Colonic mucosa (tissue), 4 donors: ENCODE data around the gene SMIM45.

Source experiments
- DNase-seq: peaks from one replicate; pipeline ENCODE4 v3.0.0-alpha.2; 2020
- H3K27ac ChIP-seq: fragments of 200-600 bp; one replicate; pipeline ENCODE4 v1.8.0; 2021
- H3K27me3 ChIP-seq: fragments of 200-600 bp; one replicate; pipeline ENCODE4 v1.8.0; 2021
- H3K36me3 ChIP-seq: fragments of 200-600 bp; one replicate; pipeline ENCODE4 v1.8.0; 2021
- H3K4me1 ChIP-seq: fragments of 200-600 bp; one replicate; pipeline ENCODE4 v1.8.0; 2021; ENCODE audit warnings: mild to moderate bottlenecking
- H3K4me3 ChIP-seq: fragments of 200-600 bp; one replicate; pipeline ENCODE4 v1.8.0; 2021
- H3K9ac ChIP-seq, 2 donors: one replicate each; pipeline ENCODE4 v1.7.0; 2013; ENCODE audit warnings: control low read depth in 2 of 2, low read depth in 2 of 2, low read length in 2 of 2
- H3K9me3 ChIP-seq: fragments of 200-600 bp; one replicate; pipeline ENCODE4 v1.8.0; 2021
- intact Hi-C: fragments of 100-400 bp; cut with DNase I; formaldehyde crosslinking; loops from one replicate; pipeline ENCODE4 v1.14.1; 2022
- TF ChIP-seq, protein P1 (sequence below): fragments of 200-600 bp; IDR thresholded peaks from one replicate; pipeline ENCODE4 v1.8.0; 2022; ENCODE audit warnings: antibody characterized with exemption, mild to moderate bottlenecking
- donor health status: healthy.
- donor health status: DM: no; HTN: no; CAD: no.
- donor health status: DM: no; HTN: no; CAD: no.

The SMIM45 gene

DNA sequence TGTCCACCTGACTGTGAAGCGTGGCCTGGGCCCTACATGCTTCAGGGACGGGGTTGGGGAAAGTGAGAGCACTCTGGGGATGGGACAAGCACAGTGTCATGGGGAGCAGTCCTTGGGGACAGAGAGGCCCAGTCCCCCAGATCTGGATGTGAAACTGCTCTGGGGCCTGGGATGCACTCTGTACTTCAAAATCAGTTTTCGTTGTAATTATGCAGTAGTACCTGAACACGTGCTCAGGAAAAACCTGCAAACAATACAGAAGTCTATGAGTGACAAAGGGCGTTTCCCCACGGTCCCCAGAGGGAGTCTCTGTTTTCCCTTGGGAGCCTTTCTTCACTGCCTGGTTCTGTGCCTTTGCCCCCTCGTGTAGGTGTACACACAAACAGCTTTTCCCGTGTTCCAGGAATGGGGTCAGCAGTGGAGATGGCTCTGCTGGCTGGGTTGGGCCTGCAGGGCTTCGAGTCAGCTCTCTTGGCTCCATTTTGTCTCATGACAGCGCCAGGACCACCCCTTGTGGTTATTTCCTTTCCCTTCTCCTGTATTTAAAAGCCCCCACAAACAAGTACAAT lies 20.2 kb upstream of the SMIM45 start:
- Histone ChIP-seq H3K36me3 (no peaks in the 10 kb centered on the region), H3K27ac (no peak overlapping the region), H3K4me3 (no peak overlapping the region), H3K9me3 (no peaks in the 10 kb centered on the region), H3K27me3 (no peaks in the 10 kb centered on the region), H3K9ac (no peak overlapping the region), H3K4me1 (no peaks in the 10 kb centered on the region)
- intact Hi-C loops, result no loop called here
- TF ChIP-seq, protein P1, sequence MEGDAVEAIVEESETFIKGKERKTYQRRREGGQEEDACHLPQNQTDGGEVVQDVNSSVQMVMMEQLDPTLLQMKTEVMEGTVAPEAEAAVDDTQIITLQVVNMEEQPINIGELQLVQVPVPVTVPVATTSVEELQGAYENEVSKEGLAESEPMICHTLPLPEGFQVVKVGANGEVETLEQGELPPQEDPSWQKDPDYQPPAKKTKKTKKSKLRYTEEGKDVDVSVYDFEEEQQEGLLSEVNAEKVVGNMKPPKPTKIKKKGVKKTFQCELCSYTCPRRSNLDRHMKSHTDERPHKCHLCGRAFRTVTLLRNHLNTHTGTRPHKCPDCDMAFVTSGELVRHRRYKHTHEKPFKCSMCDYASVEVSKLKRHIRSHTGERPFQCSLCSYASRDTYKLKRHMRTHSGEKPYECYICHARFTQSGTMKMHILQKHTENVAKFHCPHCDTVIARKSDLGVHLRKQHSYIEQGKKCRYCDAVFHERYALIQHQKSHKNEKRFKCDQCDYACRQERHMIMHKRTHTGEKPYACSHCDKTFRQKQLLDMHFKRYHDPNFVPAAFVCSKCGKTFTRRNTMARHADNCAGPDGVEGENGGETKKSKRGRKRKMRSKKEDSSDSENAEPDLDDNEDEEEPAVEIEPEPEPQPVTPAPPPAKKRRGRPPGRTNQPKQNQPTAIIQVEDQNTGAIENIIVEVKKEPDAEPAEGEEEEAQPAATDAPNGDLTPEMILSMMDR, result no peak
- no peak for DNase-seq

DNA sequence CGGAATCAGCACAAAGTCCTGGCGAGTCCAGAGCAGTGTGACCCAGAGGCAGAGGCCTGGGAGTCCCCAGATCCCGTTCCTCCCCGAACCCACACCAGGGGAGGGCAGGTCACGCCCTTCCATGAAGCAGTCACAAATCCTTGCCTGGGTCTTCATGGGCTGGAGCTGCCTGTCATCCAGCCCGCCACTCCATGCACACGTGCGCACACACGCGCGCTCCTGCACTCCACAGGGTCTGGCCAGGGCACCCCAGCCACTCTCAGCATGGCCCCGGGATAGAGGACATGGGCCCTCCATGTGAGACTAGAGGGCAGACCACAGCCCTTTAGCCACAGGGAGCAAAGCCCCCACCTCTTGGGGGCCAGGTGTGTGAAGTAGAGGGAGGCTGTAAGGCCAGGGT lies 19.6 kb upstream of the SMIM45 start:
- no peak overlapping the region for H3K4me3 ChIP-seq
- DNase-seq, result no peak
- intact Hi-C loops, result no loop called here
- no peaks in the 10 kb centered on the region for H3K27me3 ChIP-seq
- H3K36me3 ChIP-seq, result no peaks in the 10 kb centered on the region
- no peak overlapping the region for H3K9ac ChIP-seq
- H3K9me3 ChIP-seq, result no peaks in the 10 kb centered on the region
- H3K27ac ChIP-seq, result no peak overlapping the region
- TF ChIP-seq, protein P1, result no peak
- H3K4me1 ChIP-seq, result no peaks in the 10 kb centered on the region

DNA sequence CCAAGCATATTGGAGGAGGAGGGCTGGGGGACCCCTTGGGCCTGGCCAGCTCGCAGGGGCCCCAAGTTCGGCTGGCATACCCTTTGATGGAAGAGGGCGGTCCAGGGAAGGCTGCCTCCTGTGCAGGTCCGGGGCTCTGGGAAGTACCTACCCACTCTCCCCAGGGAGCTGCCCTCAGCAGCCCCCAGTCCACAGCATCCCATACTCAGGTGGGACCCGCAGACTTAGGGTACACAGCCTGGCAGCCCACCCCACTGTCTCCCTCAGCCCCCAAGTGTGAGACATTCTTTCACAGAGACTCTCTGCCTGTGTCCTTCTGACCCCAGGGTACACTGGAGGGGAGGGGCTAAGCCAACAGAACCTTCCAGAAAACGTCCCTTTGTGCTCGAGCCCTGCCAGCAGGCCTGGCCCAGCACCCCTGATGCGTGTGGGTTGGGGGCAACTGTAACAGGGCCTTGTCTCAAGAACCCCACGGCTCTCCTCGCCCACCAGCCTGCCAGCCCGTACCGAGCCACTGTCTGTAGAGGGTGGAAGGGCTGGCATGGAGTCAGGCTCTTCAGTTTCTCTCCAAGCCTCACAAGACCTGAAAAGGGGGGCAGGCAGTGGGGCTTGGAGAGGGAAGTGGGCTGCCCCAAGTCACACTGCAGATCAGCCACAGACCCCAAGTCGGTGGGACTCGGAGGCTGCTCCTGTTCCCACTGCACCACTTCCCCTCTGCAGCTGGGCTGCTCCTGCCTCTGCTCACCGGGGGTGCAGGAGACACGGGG lies 18.4 kb upstream of the SMIM45 start:
- no peaks in the 10 kb centered on the region for H3K4me1 ChIP-seq
- no peaks in the 10 kb centered on the region for H3K9me3 ChIP-seq
- DNase-seq, result no peak
- H3K36me3 ChIP-seq, result no peaks in the 10 kb centered on the region
- no peaks in the 10 kb centered on the region for H3K27me3 ChIP-seq
- TF ChIP-seq, protein P1, result no peak
- no peak overlapping the region for H3K9ac ChIP-seq
- no peak overlapping the region for H3K27ac ChIP-seq
- intact Hi-C loops, result no loop called here
- no peak overlapping the region for H3K4me3 ChIP-seq

DNA sequence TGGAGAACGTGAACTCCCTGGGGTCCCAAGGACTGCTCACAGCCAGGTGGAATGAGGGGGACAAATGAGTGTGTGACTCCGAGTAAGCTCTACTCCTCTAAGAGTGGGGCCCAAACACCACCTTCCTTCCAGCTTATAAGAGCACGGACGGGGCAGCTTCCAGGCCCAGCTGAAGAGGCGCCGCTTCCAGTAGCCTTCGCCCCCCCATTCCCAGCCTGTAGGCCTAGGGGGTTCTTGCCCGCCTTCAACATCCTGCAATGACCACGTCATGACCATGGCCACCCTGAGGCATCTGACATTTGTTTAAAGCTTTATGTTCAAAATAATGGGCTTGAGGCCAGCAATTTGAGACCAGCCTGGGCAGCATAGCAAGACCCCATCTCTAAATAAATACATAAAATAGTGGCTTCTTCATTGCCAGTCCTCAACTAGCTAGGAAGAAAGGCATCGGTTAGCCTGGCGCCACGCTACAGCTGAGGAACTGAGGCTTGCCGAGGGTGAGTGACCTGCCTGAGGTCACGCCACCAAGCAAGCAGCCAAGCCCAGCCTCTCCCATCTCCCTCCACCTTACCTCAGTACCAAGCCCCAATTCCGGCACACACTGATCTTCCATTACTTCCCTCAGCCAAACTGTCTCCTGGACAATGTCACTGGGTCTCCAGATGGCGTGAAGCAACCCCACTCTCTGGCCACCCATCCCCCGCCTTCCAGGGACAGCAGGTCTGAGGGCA lies 17.5 kb upstream of the SMIM45 start:
- no peak overlapping the region for H3K9ac ChIP-seq
- H3K4me1 ChIP-seq, result no peaks in the 10 kb centered on the region
- no peaks in the 10 kb centered on the region for H3K9me3 ChIP-seq
- H3K4me3 ChIP-seq, result no peak overlapping the region
- H3K27me3 ChIP-seq, result no peaks in the 10 kb centered on the region
- no peak overlapping the region for H3K27ac ChIP-seq
- TF ChIP-seq, protein P1, result no peak
- intact Hi-C loops, result no loop called here
- DNase-seq, result no peak
- H3K36me3 ChIP-seq, result no peaks in the 10 kb centered on the region

DNA sequence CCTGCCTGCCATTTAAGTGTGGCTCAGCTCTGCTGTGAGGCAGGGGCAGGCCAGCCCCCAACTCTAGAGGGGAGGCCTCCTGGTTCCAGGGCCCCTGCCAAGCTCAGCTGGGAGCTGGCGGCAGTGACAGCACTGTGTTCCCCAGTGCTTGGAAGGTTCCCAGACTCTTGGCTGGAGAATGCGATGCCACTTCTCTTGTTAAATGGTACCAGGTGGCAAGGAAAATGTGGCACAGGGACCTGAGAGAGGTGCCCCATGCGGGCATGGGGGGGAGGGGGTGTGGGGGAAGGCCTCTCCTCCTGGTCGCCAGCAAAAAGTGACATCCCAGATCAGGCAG lies 17.0 kb upstream of the SMIM45 start:
- no peaks in the 10 kb centered on the region for H3K9me3 ChIP-seq
- intact Hi-C loops, result no loop called here
- H3K9ac ChIP-seq, result no peak overlapping the region
- H3K4me3 ChIP-seq, result no peak overlapping the region
- no peaks in the 10 kb centered on the region for H3K36me3 ChIP-seq
- no peaks in the 10 kb centered on the region for H3K27me3 ChIP-seq
- DNase-seq, result no peak
- TF ChIP-seq, protein P1, result no peak
- H3K27ac ChIP-seq, result no peak overlapping the region
- no peaks in the 10 kb centered on the region for H3K4me1 ChIP-seq
